ENCODE results near the gene CACNA1D. TPM values are rescaled to one million over a fixed set of nuclear protein-coding genes. Genes with fewer than 3 reads are reported as not detected.

Gene CACNA1D
- polyA plus RNA-seq, 1 donor (not counting 4 experiments of a cell fraction or from before 2014, with no cell fraction given): 0.20 TPM

DNA sequence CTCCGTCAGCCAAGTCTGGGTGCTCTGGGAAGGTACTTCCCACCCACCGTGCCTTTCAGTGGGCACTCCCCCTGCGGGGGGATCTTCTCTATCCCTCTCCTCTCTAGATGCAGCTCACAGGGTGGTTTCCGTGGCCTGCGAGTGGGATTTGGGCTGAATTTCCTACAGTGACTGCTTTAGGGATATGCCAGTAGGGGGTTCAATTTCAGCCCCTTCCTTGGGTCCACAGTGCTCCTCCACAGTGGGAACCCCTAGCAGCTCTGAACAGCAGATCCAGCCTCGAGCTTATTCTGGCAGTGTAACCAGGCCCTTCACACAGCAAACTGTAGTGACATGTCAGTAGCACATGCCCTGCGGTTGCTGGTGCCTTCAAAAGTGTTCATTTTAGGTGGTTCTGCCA, 196.1 kb downstream of the CACNA1D start:
- peaks cover 2% of the 10 kb centered on the region for H3K27me3 ChIP-seq (ENCODE audit: control insufficient read depth, extremely low read depth, insufficient read depth, low read length)
- H3K4me3 ChIP-seq (ENCODE audit: control insufficient read depth in 2 of 3, extremely low read depth in 1 of 3, insufficient read depth in 2 of 3, low read depth in 1 of 3, low read length in 3 of 3): no peak overlapping the region
- H3K9me3 ChIP-seq (ENCODE audit: control insufficient read depth, low read depth, low read length): no peaks in the 10 kb centered on the region
- H3K9ac ChIP-seq (ENCODE audit: control insufficient read depth, extremely low read depth, insufficient read depth, low read length): no peak overlapping the region
- no peak for TF ChIP-seq CTCF (optimal IDR thresholded peaks at IDR 0.05 in 1 of 3, IDR thresholded peaks at IDR 0.05 in 1 of 3, conservative IDR thresholded peaks at IDR 0.05 in 1 of 3; ENCODE audit: extremely low read depth in 1 of 3, insufficient read depth in 2 of 3, low read length in 3 of 3)
- TF ChIP-seq EZH2 (IDR thresholded peaks at IDR 0.05; ENCODE audit: low read length): no peak
- no peaks in the 10 kb centered on the region for H4K20me1 ChIP-seq (ENCODE audit: control insufficient read depth, extremely low read depth, insufficient read depth, low read length)
- H2AFZ ChIP-seq (ENCODE audit: control insufficient read depth, low read length): no peak overlapping the region
- dilution Hi-C loops (cut with MboI; ENCODE audit: extremely low pct_ligation_motif_present, low sequenced_read_pairs): no loop called here
- H3K4me1 ChIP-seq (ENCODE audit: control insufficient read depth, extremely low read depth, insufficient read depth, low read length): no peaks in the 10 kb centered on the region
- no peak overlapping the region for H3K27ac ChIP-seq (ENCODE audit: control insufficient read depth, insufficient read depth, low read length)
- H3K4me2 ChIP-seq (ENCODE audit: control insufficient read depth, extremely low read depth, insufficient read depth, low read depth, low read length): no peak overlapping the region
- no peaks in the 10 kb centered on the region for H3K79me2 ChIP-seq (ENCODE audit: control insufficient read depth, insufficient read depth, low read length)
- H3K9me1 ChIP-seq (ENCODE audit: control insufficient read depth, extremely low read depth, insufficient read depth, low read length): no peaks in the 10 kb centered on the region
- no peak for DNase-seq (ENCODE audit: low read depth, low spot score)
- no peaks in the 10 kb centered on the region for H3K36me3 ChIP-seq (ENCODE audit: control insufficient read depth in 2 of 2, extremely low read depth in 1 of 2, insufficient read depth in 2 of 2, low read length in 2 of 2)
- no peak for FAIRE-seq

DNA sequence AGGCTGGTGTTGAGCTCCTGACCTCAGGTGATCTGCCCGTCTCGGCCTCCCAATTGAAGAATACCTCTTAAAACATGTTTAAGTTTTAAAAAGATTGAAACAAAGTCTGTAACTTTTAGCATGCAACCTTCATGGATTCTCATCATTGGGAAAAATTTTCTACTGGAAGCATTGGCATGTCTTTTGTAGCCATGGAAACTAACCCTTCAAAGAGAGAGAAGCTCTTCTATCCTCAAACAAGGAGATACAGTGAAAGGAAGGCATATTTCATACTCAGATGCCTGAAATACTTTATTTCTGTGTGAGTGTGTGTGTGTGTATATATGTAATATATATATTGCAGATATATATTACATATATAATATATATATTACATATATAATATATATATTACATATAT, 196.9 kb downstream of the CACNA1D start:
- H3K9me3 ChIP-seq (ENCODE audit: control insufficient read depth, low read depth, low read length): no peaks in the 10 kb centered on the region
- FAIRE-seq (no peak), DNase-seq (ENCODE audit: low read depth, low spot score) (no peak)
- H3K4me1 ChIP-seq (ENCODE audit: control insufficient read depth, extremely low read depth, insufficient read depth, low read length): no peaks in the 10 kb centered on the region
- H2AFZ ChIP-seq (ENCODE audit: control insufficient read depth, low read length): no peak overlapping the region
- no peaks in the 10 kb centered on the region for H3K79me2 ChIP-seq (ENCODE audit: control insufficient read depth, insufficient read depth, low read length)
- no peak overlapping the region for H3K27ac ChIP-seq (ENCODE audit: control insufficient read depth, insufficient read depth, low read length)
- H3K36me3 ChIP-seq (ENCODE audit: control insufficient read depth in 2 of 2, extremely low read depth in 1 of 2, insufficient read depth in 2 of 2, low read length in 2 of 2): no peaks in the 10 kb centered on the region
- no peak overlapping the region for H3K9ac ChIP-seq (ENCODE audit: control insufficient read depth, extremely low read depth, insufficient read depth, low read length)
- no peak overlapping the region for H3K4me2 ChIP-seq (ENCODE audit: control insufficient read depth, extremely low read depth, insufficient read depth, low read depth, low read length)
- H3K27me3 ChIP-seq (ENCODE audit: control insufficient read depth, extremely low read depth, insufficient read depth, low read length): peaks cover 2% of the 10 kb centered on the region
- dilution Hi-C loops (cut with MboI; ENCODE audit: extremely low pct_ligation_motif_present, low sequenced_read_pairs): no loop called here
- no peaks in the 10 kb centered on the region for H4K20me1 ChIP-seq (ENCODE audit: control insufficient read depth, extremely low read depth, insufficient read depth, low read length)
- H3K4me3 ChIP-seq (ENCODE audit: control insufficient read depth in 2 of 3, extremely low read depth in 1 of 3, insufficient read depth in 2 of 3, low read depth in 1 of 3, low read length in 3 of 3): no peak overlapping the region
- no peaks in the 10 kb centered on the region for H3K9me1 ChIP-seq (ENCODE audit: control insufficient read depth, extremely low read depth, insufficient read depth, low read length)
- TF ChIP-seq EZH2 (IDR thresholded peaks at IDR 0.05; ENCODE audit: low read length) (no peak), CTCF (optimal IDR thresholded peaks at IDR 0.05 in 1 of 3, IDR thresholded peaks at IDR 0.05 in 1 of 3, conservative IDR thresholded peaks at IDR 0.05 in 1 of 3; ENCODE audit: extremely low read depth in 1 of 3, insufficient read depth in 2 of 3, low read length in 3 of 3) (no peak)
